C4-2B (cell line): ENCODE data around the gene SLC38A5.

Source experiments
- CTCF ChIP-seq: fragments of 450-650 bp; conservative IDR thresholded peaks from 2 replicates; pipeline ENCODE4 v1.5.1; 2017; ENCODE audit warnings: mild to moderate bottlenecking
- ZFX ChIP-seq: fragments of 450-650 bp; IDR thresholded peaks from 2 replicates; pipeline ENCODE4 v1.6.1; 2017

GRCh38 chrX:48516285-48516684 is 46.2 kb upstream of the SLC38A5 start:
- TF ChIP-seq CTCF (no peak), ZFX (no peak)
